T-cell (primary cell): ENCODE data around the gene HIBADH. TPM values are rescaled to one million over a fixed set of nuclear protein-coding genes. Genes with fewer than 3 reads are reported as not detected.

Experiments
- ATAC-seq, 4 experiments: fragments of 200-7000 bp in 3 of 4; fragments of 150-1000 bp in 1 of 4; cut with Tn5 transposase; replicated peaks in 1 of 4; 1 replicate in 3 of 4; 2 replicates in 1 of 4; pipeline ENCODE4 v1.10.0; 2021; ENCODE audit warnings: moderate library complexity in 3 of 4, mild to moderate bottlenecking in 2 of 4, moderate number of reproducible peaks in 1 of 4
- CTCF ChIA-PET, 2 donors: fragments of 300-600 bp; sonication (Branson Sonifier 250); formaldehyde crosslinking; loops; one replicate each; lab custom pipeline; 2022; ENCODE audit warnings: antibody characterized with exemption in 2 of 2; lab: Charles Lee
- POLR2A ChIA-PET, 2 donors: fragments of 300-600 bp; sonication (Branson Sonifier 250); formaldehyde crosslinking; loops; one replicate each; lab custom pipeline; 2022; ENCODE audit warnings: antibody characterized with exemption in 2 of 2; lab: Charles Lee
- DNase-seq, 35 experiments: peaks; one replicate each; pipeline versions ENCODE4 v3.0.0 to v3.0.0-alpha.2; 2013 to 2023
- H3K27ac ChIP-seq: one replicate; pipeline ENCODE4 v1.5.1; 2013; ENCODE audit warnings: low read length
- H3K27me3 ChIP-seq, 2 experiments: replicated peaks in 1 of 2; 1 replicate in 1 of 2; 2 replicates in 1 of 2; pipeline versions ENCODE4 v1.6.1 to v1.7.0; 2013; ENCODE audit warnings: low read length in 1 of 2, mixed read lengths in 1 of 2; ENCODE audit not compliant: control insufficient read depth in 2 of 2, insufficient read depth in 2 of 2; ENCODE audit errors: extremely low read depth in 1 of 2
- H3K36me3 ChIP-seq, 2 donors: 1 replicate in 1 of 2; 2 replicates in 1 of 2; pipeline versions ENCODE4 v1.6.1 to v1.7.0; 2013; ENCODE audit warnings: low read length in 1 of 2; ENCODE audit not compliant: control insufficient read depth in 2 of 2, insufficient read depth in 1 of 2; ENCODE audit errors: extremely low read depth in 1 of 2
- H3K4me1 ChIP-seq, 2 experiments: 1 replicate in 1 of 2; 2 replicates in 1 of 2; pipeline versions ENCODE4 v1.6.1 to v1.7.0; 2013; ENCODE audit warnings: low read length in 2 of 2, mixed read lengths in 1 of 2; ENCODE audit not compliant: insufficient read depth in 2 of 2, control insufficient read depth in 1 of 2; ENCODE audit errors: extremely low read depth in 1 of 2
- H3K4me3 ChIP-seq, 2 donors: 1 replicate in 1 of 2; 2 replicates in 1 of 2; pipeline versions ENCODE4 v1.5.1 to v1.7.0; 2013; ENCODE audit warnings: mild to moderate bottlenecking in 2 of 2, low read length in 1 of 2, moderate library complexity in 1 of 2; ENCODE audit not compliant: control insufficient read depth in 1 of 2; ENCODE audit errors: extremely low read depth in 1 of 2
- H3K9me3 ChIP-seq: 2 replicates; pipeline ENCODE4 v1.7.0; 2013
- H3K27ac Mint-ChIP-seq, 2 donors: one replicate each; pipeline ENCODE4 v1.8.0; 2020 to 2021; ENCODE audit warnings: mild to moderate bottlenecking in 2 of 2, mixed read lengths in 2 of 2
- H3K27me3 Mint-ChIP-seq, 2 donors: one replicate each; pipeline ENCODE4 v1.8.0; 2021 to 2022; ENCODE audit warnings: mixed read lengths in 2 of 2
- H3K36me3 Mint-ChIP-seq: one replicate; pipeline ENCODE4 v1.8.0; 2021; ENCODE audit warnings: mixed read lengths
- H3K4me1 Mint-ChIP-seq, 3 donors: one replicate each; pipeline ENCODE4 v1.8.0; 2020 to 2022; ENCODE audit warnings: mixed read lengths in 3 of 3, mild to moderate bottlenecking in 1 of 3
- H3K4me3 Mint-ChIP-seq, 3 donors: one replicate each; pipeline ENCODE4 v1.8.0; 2020 to 2022; ENCODE audit warnings: mild to moderate bottlenecking in 3 of 3, mixed read lengths in 3 of 3, moderate library complexity in 3 of 3
- H3K9me3 Mint-ChIP-seq, 3 donors: one replicate each; pipeline ENCODE4 v1.8.0; 2020 to 2022; ENCODE audit warnings: mixed read lengths in 3 of 3
- WGBS: methylation state at CpG from one replicate; pipeline ENCODE4 v1.1.5; 2013; ENCODE audit warnings: missing lambda C conversion rate; ENCODE audit not compliant: insufficient coverage; 5-methylcytosine and 5-hydroxymethylcytosine counted together
- total RNA-seq, 35 experiments: library from RNA in 6 of 35; stranded (reverse) in 6 of 35; fragments of 120-200 nt in 1 of 35; gene quantifications; one replicate each; pipeline versions ENCODE4 v1.2.1 to v1.2.4 and lab custom pipeline; 2013 to 2026

HIBADH gene
- total RNA-seq, 5 donors from 2014 or later (not counting 1 experiment from before 2014, with no cell fraction given), result 9.8 to 12.5 (median 12.0) TPM

DNA sequence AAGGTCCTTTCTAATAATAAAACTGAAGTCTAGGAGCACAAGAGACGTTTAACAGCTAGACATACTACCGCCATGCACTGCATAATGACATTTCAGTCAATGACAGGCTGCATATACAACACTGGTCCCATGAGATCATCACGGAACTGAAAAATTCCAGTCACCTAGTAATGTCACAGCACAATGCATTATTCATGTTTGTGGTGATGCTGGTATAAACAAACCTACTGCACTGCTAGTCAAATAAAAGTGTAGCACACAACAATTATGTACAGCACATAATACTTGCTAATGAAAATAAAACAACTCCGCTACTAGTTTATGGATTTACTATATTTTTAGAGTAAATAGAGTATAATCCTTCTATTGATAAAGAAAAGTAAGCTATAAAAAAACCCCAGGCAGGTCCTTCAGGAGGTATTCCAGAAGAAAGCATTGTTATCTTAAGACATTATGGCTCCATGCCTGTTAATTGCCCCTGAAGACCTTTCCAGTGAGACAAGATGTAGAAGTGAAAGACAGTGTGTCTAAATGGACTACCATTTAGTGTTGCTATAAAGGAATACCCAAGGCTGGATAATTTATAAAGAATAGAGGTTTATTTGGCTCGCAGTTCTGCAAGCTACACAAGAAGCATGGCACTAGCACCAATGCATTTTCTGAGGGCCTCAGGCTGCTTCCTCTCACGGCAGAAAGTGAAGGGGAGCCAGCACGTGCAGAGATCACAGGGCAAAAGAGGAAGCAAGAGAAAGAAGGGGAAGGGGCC lies 47.1 kb downstream of the HIBADH start:
- Histone ChIP-seq H3K36me3 (peaks cover 0 to 13% of the 10 kb centered on the region in 2 donors), H3K9me3 (peaks cover 2% of the 10 kb centered on the region), H3K4me1 (no peaks in the 10 kb centered on the region), H3K27me3 (no peaks in the 10 kb centered on the region), H3K4me3 (no peak overlapping the region), H3K27ac (no peak overlapping the region)
- no peaks in the 10 kb centered on the region for H3K27me3 Mint-ChIP-seq
- peaks cover 46% of the 10 kb centered on the region for H3K36me3 Mint-ChIP-seq
- H3K4me1 Mint-ChIP-seq, result peaks cover 0 to 5% (median 4%) of the 10 kb centered on the region in 3 donors
- H3K27ac Mint-ChIP-seq, result no peak overlapping the region
- peaks cover 3 to 24% (median 18%) of the 10 kb centered on the region in 3 donors for H3K9me3 Mint-ChIP-seq
- POLR2A ChIA-PET, result no interaction called here
- no peak for ATAC-seq
- 80% methylated on average over 1 of the region's 7 CpGs for WGBS
- DNase-seq, result no peak
- CTCF ChIA-PET, result no interaction called here
- no peak overlapping the region for H3K4me3 Mint-ChIP-seq

DNA sequence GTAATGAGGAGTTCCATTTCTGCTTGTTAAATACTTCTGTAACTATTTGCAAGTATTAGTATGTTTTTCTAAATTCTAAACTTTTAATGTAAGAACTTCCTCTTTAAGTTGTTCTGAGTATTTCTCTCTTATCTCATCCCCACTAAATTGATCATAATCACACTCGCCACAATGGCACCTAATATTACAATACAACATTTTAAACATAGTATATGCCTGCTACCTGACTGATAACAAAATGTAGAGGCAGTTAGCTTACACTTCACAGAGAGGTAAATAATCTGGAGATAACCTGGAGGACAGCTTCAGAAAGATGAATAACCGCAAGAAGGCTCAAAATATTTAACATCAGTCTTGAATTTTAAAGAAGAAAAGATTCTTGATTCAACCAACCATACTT lies 48.6 kb downstream of the HIBADH start:
- Mint-ChIP-seq H3K4me1 (peaks cover 0 to 5% (median 4%) of the 10 kb centered on the region in 3 donors), H3K27me3 (no peaks in the 10 kb centered on the region), H3K27ac (no peak overlapping the region), H3K9me3 (peaks cover 0 to 10% (median 7%) of the 10 kb centered on the region in 3 donors), H3K4me3 (no peak overlapping the region), H3K36me3 (peaks cover 36% of the 10 kb centered on the region)
- Histone ChIP-seq H3K27me3 (no peaks in the 10 kb centered on the region), H3K9me3 (peaks cover 1% of the 10 kb centered on the region), H3K4me3 (no peak overlapping the region), H3K27ac (no peak overlapping the region), H3K4me1 (no peaks in the 10 kb centered on the region), H3K36me3 (peaks cover 0 to 13% of the 10 kb centered on the region in 2 donors)
- DNase-seq (no peak), ATAC-seq (no peak)
- CTCF ChIA-PET, result no interaction called here
- no CpG with 5 or more reads among the region's 2 CpGs for WGBS
- POLR2A ChIA-PET, result no interaction called here

DNA sequence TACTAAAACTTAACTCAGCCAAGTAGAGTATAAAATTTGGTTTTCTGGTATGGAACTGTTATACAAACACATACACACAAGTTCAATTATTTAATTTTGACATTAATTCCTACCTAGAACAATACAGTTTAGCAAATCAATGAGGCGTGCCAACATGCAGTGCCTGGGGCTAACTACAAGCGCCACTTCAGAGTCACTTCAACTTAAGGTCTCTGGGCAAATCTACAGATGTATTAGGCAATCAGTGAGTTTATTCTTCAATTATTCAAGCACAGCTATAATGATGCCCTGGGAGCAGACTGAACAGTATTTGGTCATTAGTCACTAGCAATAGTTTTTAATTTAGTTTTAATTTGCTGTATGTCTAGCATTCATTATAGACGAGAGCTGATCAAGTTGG lies 51.6 kb downstream of the HIBADH start:
- no peak overlapping the region for H3K4me3 ChIP-seq
- no peak overlapping the region for H3K4me3 Mint-ChIP-seq
- ChIA-PET CTCF (no interaction called here), POLR2A (no interaction called here)
- no peak overlapping the region for H3K27ac Mint-ChIP-seq
- peaks cover 0 to 2% (median 0%) of the 10 kb centered on the region in 3 donors for H3K4me1 Mint-ChIP-seq
- no peaks in the 10 kb centered on the region for H3K9me3 ChIP-seq
- no peak overlapping the region for H3K27ac ChIP-seq
- ATAC-seq (no peak), DNase-seq (no peak)
- peaks cover 0 to 2% of the 10 kb centered on the region in 2 donors for H3K36me3 ChIP-seq
- peaks cover 24% of the 10 kb centered on the region for H3K36me3 Mint-ChIP-seq
- no peaks in the 10 kb centered on the region for H3K9me3 Mint-ChIP-seq
- no peaks in the 10 kb centered on the region for H3K4me1 ChIP-seq
- WGBS, result no CpG with 5 or more reads among the region's 3 CpGs
- H3K27me3 Mint-ChIP-seq, result no peaks in the 10 kb centered on the region
- H3K27me3 ChIP-seq, result no peaks in the 10 kb centered on the region

DNA sequence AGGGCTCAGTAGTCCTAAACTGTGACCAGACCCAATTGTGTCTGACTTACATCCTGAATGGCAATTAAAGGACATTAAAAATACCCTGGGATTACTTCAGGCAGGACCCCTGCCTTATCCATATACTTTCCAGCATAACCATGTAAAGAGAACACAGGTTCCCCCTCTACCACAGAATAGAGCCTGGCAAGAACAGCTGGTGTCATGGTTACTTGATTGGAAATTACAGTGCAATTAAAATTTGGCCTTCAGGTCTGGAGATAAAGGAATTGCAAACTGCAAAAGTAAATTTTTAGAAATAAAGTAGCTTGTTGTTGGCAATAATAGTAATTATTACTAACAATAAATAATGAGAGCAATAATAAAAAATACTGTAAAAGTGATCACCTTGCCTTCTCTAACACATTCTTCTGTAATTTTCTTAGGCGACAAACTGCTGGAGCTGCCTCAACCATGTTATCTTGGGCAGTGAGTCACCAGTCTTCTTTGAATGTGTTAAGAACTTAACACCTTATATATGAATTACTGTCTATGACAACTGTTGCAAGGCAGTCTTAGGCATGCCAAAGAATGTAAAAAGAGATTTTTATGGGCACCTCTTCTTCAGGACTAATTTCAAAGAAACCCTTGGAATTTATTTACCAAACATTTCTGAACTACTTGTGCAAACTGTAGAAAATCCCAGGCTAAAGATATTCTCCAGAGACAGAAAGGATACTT lies 53.7 kb downstream of the HIBADH start:
- DNase-seq, result no peak
- ChIA-PET POLR2A (no interaction called here), CTCF (no interaction called here)
- Mint-ChIP-seq H3K9me3 (no peaks in the 10 kb centered on the region), H3K36me3 (peaks cover 5% of the 10 kb centered on the region), H3K27ac (no peak overlapping the region), H3K27me3 (no peaks in the 10 kb centered on the region), H3K4me3 (no peak overlapping the region), H3K4me1 (no peaks in the 10 kb centered on the region)
- no peaks in the 10 kb centered on the region for H3K27me3 ChIP-seq
- WGBS, result no CpG with 5 or more reads among the region's 1 CpG
- no peaks in the 10 kb centered on the region for H3K9me3 ChIP-seq
- H3K27ac ChIP-seq, result no peak overlapping the region
- H3K4me3 ChIP-seq, result no peak overlapping the region
- H3K4me1 ChIP-seq, result no peaks in the 10 kb centered on the region
- H3K36me3 ChIP-seq, result no peaks in the 10 kb centered on the region
- ATAC-seq, result no peak

DNA sequence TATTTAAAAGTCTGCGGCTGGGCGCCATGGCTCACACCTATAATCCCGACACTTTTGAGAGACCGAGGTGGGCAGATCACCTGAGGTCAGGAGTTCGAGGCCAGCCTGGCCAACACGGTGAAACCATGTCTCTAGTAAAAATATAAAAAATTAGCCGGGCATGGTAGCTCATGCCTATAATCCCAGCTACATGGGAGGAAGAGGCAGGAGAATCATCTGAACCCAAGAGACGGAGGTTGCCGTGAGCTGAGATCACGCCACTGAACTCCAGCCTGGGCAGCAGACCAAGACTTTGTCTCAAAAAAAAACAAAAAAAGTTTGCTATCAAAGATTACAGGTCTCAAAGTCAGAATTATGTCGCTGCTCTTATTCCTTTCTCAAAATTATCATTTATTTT lies 55.5 kb downstream of the HIBADH start:
- Mint-ChIP-seq H3K4me3 (no peak overlapping the region), H3K27me3 (no peaks in the 10 kb centered on the region), H3K36me3 (peaks cover 5% of the 10 kb centered on the region), H3K9me3 (no peaks in the 10 kb centered on the region), H3K4me1 (no peaks in the 10 kb centered on the region), H3K27ac (no peak overlapping the region)
- ChIA-PET CTCF (no interaction called here), POLR2A (interaction anchor here in 1 of 2 donors (0.8 kb wide), 1 partner anchor 312 kb away, joined by 3 read pairs; no protein-coding TSS in a partner anchor)
- no peaks in the 10 kb centered on the region for H3K27me3 ChIP-seq
- ATAC-seq (no peak), DNase-seq (no peak)
- H3K4me3 ChIP-seq, result no peak overlapping the region
- no peak overlapping the region for H3K27ac ChIP-seq
- H3K4me1 ChIP-seq, result no peaks in the 10 kb centered on the region
- 81% methylated on average over 3 of the region's 11 CpGs for WGBS
- no peaks in the 10 kb centered on the region for H3K36me3 ChIP-seq
- no peaks in the 10 kb centered on the region for H3K9me3 ChIP-seq

DNA sequence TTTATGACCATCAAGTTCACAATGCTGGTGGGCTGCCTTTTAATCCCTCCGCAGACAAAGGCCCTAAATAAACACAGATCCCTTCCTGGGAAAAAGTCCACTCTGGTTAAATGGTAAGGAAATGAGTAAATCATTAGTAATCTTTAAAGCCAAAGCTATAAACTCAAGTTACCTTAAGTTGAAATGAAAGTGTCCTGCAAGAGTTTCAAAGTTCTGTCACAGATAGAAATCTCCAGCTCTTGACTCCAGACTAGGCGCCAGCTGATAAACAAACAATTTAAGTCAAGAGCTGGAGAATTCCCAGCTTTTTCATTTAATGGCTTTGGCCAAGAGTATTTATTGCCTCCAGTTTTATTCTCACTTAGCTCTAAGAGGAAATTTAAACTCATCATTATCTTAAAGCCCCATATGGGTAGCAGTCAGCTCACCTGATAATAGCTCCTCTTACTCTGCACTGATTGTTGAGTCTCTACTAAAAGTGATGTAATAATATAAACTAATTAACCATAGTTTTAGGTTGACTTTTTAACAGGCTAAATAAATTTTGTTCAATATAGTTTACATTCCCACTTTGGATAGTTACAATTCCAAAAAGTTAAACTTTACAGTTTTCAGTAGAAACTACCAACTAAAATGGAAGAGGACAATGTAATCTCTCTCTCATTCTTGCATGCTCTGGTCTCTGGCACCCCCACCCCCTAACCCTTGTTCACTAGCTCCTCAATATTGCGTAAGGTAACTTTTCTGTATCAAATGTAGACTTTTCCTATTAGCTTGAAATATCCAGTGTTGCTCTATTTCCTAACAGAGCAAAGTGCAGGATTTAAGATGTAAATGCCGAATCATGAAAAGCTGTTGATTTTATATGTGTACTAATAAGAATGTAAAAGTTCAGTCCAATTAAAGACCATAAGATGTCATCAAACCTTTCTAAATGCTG lies 56.1 kb downstream of the HIBADH start:
- H3K4me1 ChIP-seq, result no peaks in the 10 kb centered on the region
- Mint-ChIP-seq H3K27me3 (no peaks in the 10 kb centered on the region), H3K27ac (no peak overlapping the region), H3K36me3 (peaks cover 5% of the 10 kb centered on the region), H3K9me3 (no peaks in the 10 kb centered on the region), H3K4me3 (no peak overlapping the region), H3K4me1 (no peaks in the 10 kb centered on the region)
- POLR2A ChIA-PET, result interaction anchor here in 1 of 2 donors (0.8 kb wide), 1 partner anchor 313 kb away, joined by 3 read pairs; no protein-coding TSS in a partner anchor
- no peaks in the 10 kb centered on the region for H3K27me3 ChIP-seq
- CTCF ChIA-PET, result interaction anchor here (0.8 to 1.5 kb wide), 3 partner anchors 26 to 410 kb away, joined by 3 to 18 read pairs (median 3); no protein-coding TSS in a partner anchor
- no peak overlapping the region for H3K27ac ChIP-seq
- WGBS, result 100% methylated on average over 1 of the region's 4 CpGs
- ATAC-seq (no peak), DNase-seq (no peak)
- no peaks in the 10 kb centered on the region for H3K9me3 ChIP-seq
- H3K4me3 ChIP-seq, result no peak overlapping the region
- no peaks in the 10 kb centered on the region for H3K36me3 ChIP-seq
